SK-N-SH (cell line): ENCODE results near the gene EIF3K. TPM values are rescaled to one million over a fixed set of nuclear protein-coding genes. Genes with fewer than 3 reads are reported as not detected.

Experiments used
- CTCF ChIA-PET: fragments of 300-600, 350-600 bp; formaldehyde crosslinking; extraction: SDS; loops from one replicate; lab custom pipeline; 2021; lab: Yijun Ruan, JAX
- POLR2A ChIA-PET: fragments of 350-600 bp; sonication (Branson Sonifier 250); formaldehyde crosslinking; extraction: SDS; loops from one replicate; lab custom pipeline; 2020; ENCODE audit warnings: antibody characterized with exemption, inconsistent platforms; lab: Yijun Ruan, JAX
- DNase-seq: peaks from one replicate; pipeline ENCODE4 v3.0.0; 2012
- H2AFZ ChIP-seq: fragments of 200-600 bp; sonication (generic); 2 replicates; pipeline ENCODE4 v1.8.1; 2016; ENCODE audit warnings: antibody characterized with exemption, mild to moderate bottlenecking, low read depth
- H3F3A ChIP-seq: fragments of 200-600 bp; sonication (generic); replicated peaks from 2 replicates; pipeline ENCODE3; 2016; ENCODE audit warnings: antibody characterized with exemption, mild to moderate bottlenecking; ENCODE audit not compliant: insufficient read depth
- H3K27ac ChIP-seq, 2 experiments: fragments of 200-500 bp in 1 of 2; fragments of 200-600 bp in 1 of 2; sonication (Bioruptor generic) in 1 of 2; sonication (generic), shearing (Covaris generic) in 1 of 2; 2 replicates each; pipeline versions ENCODE4 v1.5.1 to v1.6.1; 2014 to 2016; ENCODE audit warnings: low read depth in 2 of 2, inconsistent platforms in 1 of 2, low read length in 1 of 2, mild to moderate bottlenecking in 1 of 2, mixed read lengths in 1 of 2
- H3K27me3 ChIP-seq: fragments of 200-600 bp; sonication (generic), shearing (Covaris generic); 2 replicates; pipeline ENCODE4 v1.6.1; 2016; ENCODE audit warnings: mixed run types; ENCODE audit not compliant: insufficient read depth
- H3K36me3 ChIP-seq, 2 experiments: fragments of 200-500 bp in 1 of 2; fragments of 200-600 bp in 1 of 2; sonication (Bioruptor generic) in 1 of 2; sonication (generic) in 1 of 2; replicated peaks in 1 of 2; 2 replicates each; pipeline versions ENCODE3 to v1.5.1; 2014 to 2016; ENCODE audit warnings: low read length in 1 of 2, mild to moderate bottlenecking in 1 of 2; ENCODE audit not compliant: insufficient read depth in 2 of 2, control insufficient read depth in 1 of 2
- H3K4me1 ChIP-seq, 2 experiments: fragments of 200-500 bp in 1 of 2; fragments of 200-600 bp in 1 of 2; sonication (Bioruptor generic) in 1 of 2; sonication (generic), shearing (Covaris generic) in 1 of 2; 2 replicates each; pipeline versions ENCODE4 v1.5.1 to v1.6.1; 2014 to 2016; ENCODE audit warnings: low read depth in 1 of 2, low read length in 1 of 2, mixed run types in 1 of 2; ENCODE audit not compliant: insufficient read depth in 2 of 2, control insufficient read depth in 1 of 2
- H3K4me2 ChIP-seq: fragments of 200-600 bp; sonication (generic), shearing (Covaris generic); 2 replicates; pipeline ENCODE4 v1.6.1; 2017; ENCODE audit warnings: mixed run types
- H3K4me3 ChIP-seq, 2 experiments: fragments of 200-500 bp in 1 of 2; fragments of 200-600 bp in 1 of 2; sonication (Bioruptor generic) in 1 of 2; sonication (generic), shearing (Covaris generic) in 1 of 2; 2 replicates each; pipeline versions ENCODE4 v1.5.1 to v1.8.1; 2014 to 2016; ENCODE audit warnings: low read depth in 2 of 2, inconsistent platforms in 1 of 2, low read length in 1 of 2, mild to moderate bottlenecking in 1 of 2, mixed read lengths in 1 of 2, moderate library complexity in 1 of 2
- H3K79me2 ChIP-seq: fragments of 200-600 bp; sonication (generic); 2 replicates; pipeline ENCODE4 v1.8.1; 2017; ENCODE audit warnings: mild to moderate bottlenecking; ENCODE audit not compliant: insufficient read depth
- H3K9ac ChIP-seq: fragments of 200-600 bp; sonication (generic); 2 replicates; pipeline ENCODE4 v1.6.1; 2017; ENCODE audit warnings: mixed run types
- H3K9me2 ChIP-seq: fragments of 200-600 bp; sonication (generic); 2 replicates; pipeline ENCODE4 v1.6.1; 2017; ENCODE audit warnings: mixed run types
- H3K9me3 ChIP-seq: fragments of 200-600 bp; sonication (generic); 2 replicates; pipeline ENCODE4 v1.6.1; 2017; ENCODE audit warnings: mixed run types, mild to moderate bottlenecking, moderate library complexity
- H4K20me1 ChIP-seq: fragments of 200-600 bp; sonication (generic); 2 replicates; pipeline ENCODE4 v1.6.1; 2017; ENCODE audit warnings: mild to moderate bottlenecking, mixed run types; ENCODE audit not compliant: insufficient read depth
- CHD2 ChIP-seq: fragments of 150-350 bp; IDR thresholded peaks from 2 replicates; pipeline ENCODE4 v1.6.1; 2018; ENCODE audit warnings: low read length; ENCODE audit not compliant: partially characterized antibody
- ELF1 ChIP-seq: IDR thresholded peaks from 2 replicates; pipeline ENCODE4 v1.4.0; 2012
- EZH2phosphoT487 ChIP-seq: fragments of 200-600 bp; sonication (generic); IDR thresholded peaks from 2 replicates; pipeline ENCODE4 v1.6.1; 2017; ENCODE audit warnings: low read depth, mixed run types, mild to moderate bottlenecking, antibody characterized with exemption, moderate library complexity, borderline replicate concordance
- FOSL2 ChIP-seq: IDR thresholded peaks from 2 replicates; pipeline ENCODE4 v1.4.0; 2012; ENCODE audit warnings: low read depth, mild to moderate bottlenecking, moderate library complexity, borderline replicate concordance
- FOXM1 ChIP-seq: IDR thresholded peaks from 2 replicates; pipeline ENCODE4 v1.4.0; 2012; ENCODE audit warnings: low read depth, mild to moderate bottlenecking
- MEF2A ChIP-seq: IDR thresholded peaks from 2 replicates; pipeline ENCODE4 v1.4.0; 2012; ENCODE audit warnings: low read depth, borderline replicate concordance
- MXI1 ChIP-seq: IDR thresholded peaks from 2 replicates; pipeline ENCODE4 v1.6.1; 2012; ENCODE audit warnings: mild to moderate bottlenecking, low read depth, low read length, improper control_type of control experiment
- NFIC ChIP-seq: IDR thresholded peaks from 2 replicates; pipeline ENCODE4 v1.4.0; 2012; ENCODE audit warnings: borderline replicate concordance
- NRF1 ChIP-seq: IDR thresholded peaks from 2 replicates; pipeline ENCODE4 v1.6.1; 2012; ENCODE audit warnings: low read depth, mild to moderate bottlenecking, low read length
- RAD21 ChIP-seq: IDR thresholded peaks from 2 replicates; pipeline ENCODE4 v1.6.1; 2012; ENCODE audit warnings: mild to moderate bottlenecking, low read length
- RFX5 ChIP-seq: IDR thresholded peaks from 2 replicates; pipeline ENCODE4 v1.6.1; 2012; ENCODE audit warnings: mild to moderate bottlenecking, improper control_type of control experiment, low read length
- RXRA ChIP-seq: IDR thresholded peaks from 2 replicates; pipeline ENCODE4 v1.4.0; 2012; ENCODE audit warnings: low read depth, mild to moderate bottlenecking, borderline replicate concordance
- SIN3A ChIP-seq: IDR thresholded peaks from 2 replicates; pipeline ENCODE4 v1.6.1; 2012; ENCODE audit warnings: low read depth, mild to moderate bottlenecking, low read length, moderate library complexity, borderline replicate concordance
- SMC3 ChIP-seq: IDR thresholded peaks from 2 replicates; pipeline ENCODE4 v1.6.1; 2012; ENCODE audit warnings: low read depth, low read length, improper control_type of control experiment
- TAF1 ChIP-seq: IDR thresholded peaks from 2 replicates; pipeline ENCODE4 v1.6.1; 2012; ENCODE audit warnings: low read depth, mild to moderate bottlenecking, low read length, moderate library complexity, borderline replicate concordance
- TCF12 ChIP-seq: IDR thresholded peaks from 2 replicates; pipeline ENCODE4 v1.4.0; 2012
- TEAD4 ChIP-seq: IDR thresholded peaks from 2 replicates; pipeline ENCODE4 v1.4.0; 2012; ENCODE audit warnings: mild to moderate bottlenecking, borderline replicate concordance; ENCODE audit not compliant: insufficient read depth
- WGBS: methylation state at CpG from one replicate; pipeline ENCODE4 v1.1.6; 2017; ENCODE audit warnings: low lambda C conversion rate; 5-methylcytosine and 5-hydroxymethylcytosine counted together
- polyA plus RNA-seq, 3 experiments: library from polyadenylated mRNA; depleted of rRNA; stranded (reverse); fragments of >200 nt; gene quantifications; 2 replicates each; pipeline ENCODE4 v1.2.3, GENCODE V29; 2012
- TF ChIP-seq, protein P1 (sequence below): IDR thresholded peaks from 2 replicates; pipeline ENCODE4 v1.4.0; 2012; ENCODE audit warnings: low read depth
- TF ChIP-seq, protein P2 (sequence below): IDR thresholded peaks from 2 replicates; pipeline ENCODE4 v1.4.0; 2012; ENCODE audit warnings: low read depth, borderline replicate concordance
- TF ChIP-seq, protein P3 (sequence below): IDR thresholded peaks from 2 replicates; pipeline ENCODE4 v1.6.1; 2012; ENCODE audit warnings: mild to moderate bottlenecking, low read depth, low read length, moderate library complexity
- TF ChIP-seq, protein P4 (sequence below): IDR thresholded peaks from 2 replicates; pipeline ENCODE4 v1.4.0; 2012; ENCODE audit warnings: low read depth, borderline replicate concordance

Gene EIF3K
- polyA plus RNA-seq, 1 of the 3 experiments (the other 2 are of a cell fraction): 484 TPM

DNA sequence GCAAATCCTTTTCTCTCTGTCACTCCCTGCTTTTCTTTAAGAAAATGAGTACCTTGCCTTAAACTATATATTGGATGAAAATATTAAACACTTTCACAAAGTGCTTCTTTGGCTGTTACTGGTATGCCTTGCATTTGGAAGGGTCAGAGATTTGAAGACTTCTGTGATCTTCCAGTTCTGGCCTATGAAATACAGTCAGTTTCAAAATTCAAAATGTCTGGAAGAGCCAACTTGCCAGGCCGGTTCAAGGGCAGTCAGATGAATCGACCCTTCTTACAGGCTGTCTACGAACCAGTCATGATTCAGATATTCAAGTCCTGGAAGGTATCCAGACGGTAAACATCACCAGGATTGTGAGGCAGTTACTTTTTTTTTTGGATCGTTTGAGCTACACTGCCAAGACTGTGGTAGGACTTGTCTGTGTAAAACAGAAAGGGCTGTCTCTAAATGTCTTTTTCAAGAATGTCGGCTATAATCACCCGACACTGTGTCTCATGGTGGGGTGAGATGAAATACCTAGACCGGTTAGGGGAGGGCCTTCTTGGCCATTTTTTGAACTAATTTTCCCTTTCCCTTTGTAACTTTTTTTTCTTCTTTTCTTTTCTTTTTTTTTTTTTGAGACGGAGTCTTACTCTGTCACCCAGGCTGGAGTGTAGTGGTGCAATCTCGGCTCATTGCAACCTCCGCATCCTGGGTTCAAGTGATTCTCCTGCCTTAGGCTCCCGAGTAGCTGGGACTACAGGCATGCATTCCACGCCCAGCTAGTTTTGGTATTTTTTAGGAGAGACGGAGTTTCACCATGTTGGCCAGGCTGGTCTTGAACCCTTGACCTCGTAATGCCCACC is 39.7 kb downstream of the EIF3K start (continued):
- TF ChIP-seq NRF1 (no peak), NFIC (peak; percentile 96), ELF1 (no peak), SMC3 (no peak), SIN3A (peak; percentile 78; the same call in 1 of the 2 replicates), TAF1 (no peak; the same call in 1 of the 2 replicates), EZH2phosphoT487 (no peak), FOXM1 (no peak), RXRA (peak; percentile 38; the same call in 1 of the 2 replicates), TEAD4 (peak; percentile 43; the same call in 1 of the 2 replicates)
- TF ChIP-seq, protein P1, sequence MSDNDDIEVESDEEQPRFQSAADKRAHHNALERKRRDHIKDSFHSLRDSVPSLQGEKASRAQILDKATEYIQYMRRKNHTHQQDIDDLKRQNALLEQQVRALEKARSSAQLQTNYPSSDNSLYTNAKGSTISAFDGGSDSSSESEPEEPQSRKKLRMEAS: peak; percentile 88
- TF ChIP-seq, protein P2, sequence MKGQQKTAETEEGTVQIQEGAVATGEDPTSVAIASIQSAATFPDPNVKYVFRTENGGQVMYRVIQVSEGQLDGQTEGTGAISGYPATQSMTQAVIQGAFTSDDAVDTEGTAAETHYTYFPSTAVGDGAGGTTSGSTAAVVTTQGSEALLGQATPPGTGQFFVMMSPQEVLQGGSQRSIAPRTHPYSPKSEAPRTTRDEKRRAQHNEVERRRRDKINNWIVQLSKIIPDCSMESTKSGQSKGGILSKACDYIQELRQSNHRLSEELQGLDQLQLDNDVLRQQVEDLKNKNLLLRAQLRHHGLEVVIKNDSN: no peak

DNA sequence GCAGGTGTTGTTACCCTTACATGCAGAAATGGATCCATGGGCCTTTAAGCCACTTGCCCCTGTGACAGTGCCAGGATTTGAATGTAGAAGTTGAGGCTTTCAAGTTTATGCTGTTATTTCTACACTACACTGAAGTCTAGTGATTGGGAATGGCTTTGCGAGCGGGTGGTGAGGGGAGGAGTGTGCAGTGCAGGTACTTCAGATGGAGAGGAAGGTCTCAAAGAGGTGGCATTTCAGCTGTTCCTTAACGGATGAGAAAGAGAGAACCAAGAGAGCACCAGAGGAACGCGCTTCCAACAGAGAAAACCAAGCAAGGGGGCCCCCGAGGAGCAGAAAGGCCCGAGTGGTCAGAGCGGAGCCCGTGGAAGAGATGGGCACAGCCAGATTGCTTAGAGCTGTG is 41.7 kb downstream of the EIF3K start:
- no peak overlapping the region for H2AFZ ChIP-seq
- no peaks in the 10 kb centered on the region for H3K27me3 ChIP-seq
- H3K4me3 ChIP-seq: no peak overlapping the region
- peak overlapping the region; percentile 30 to 99; a peak in 3 of 4 replicates for H3K27ac ChIP-seq
- DNase-seq: no peak
- H4K20me1 ChIP-seq: peaks cover 23% of the 10 kb centered on the region
- ChIA-PET POLR2A (no interaction called here), CTCF (no interaction called here)
- TF ChIP-seq MXI1 (no peak), RFX5 (no peak), TCF12 (no peak), RXRA (no peak), CHD2 (no peak), ELF1 (no peak), RAD21 (no peak), NRF1 (no peak), SIN3A (no peak), FOSL2 (no peak), MEF2A (no peak)
- TF ChIP-seq, protein P1: no peak
- TF ChIP-seq, protein P3, sequence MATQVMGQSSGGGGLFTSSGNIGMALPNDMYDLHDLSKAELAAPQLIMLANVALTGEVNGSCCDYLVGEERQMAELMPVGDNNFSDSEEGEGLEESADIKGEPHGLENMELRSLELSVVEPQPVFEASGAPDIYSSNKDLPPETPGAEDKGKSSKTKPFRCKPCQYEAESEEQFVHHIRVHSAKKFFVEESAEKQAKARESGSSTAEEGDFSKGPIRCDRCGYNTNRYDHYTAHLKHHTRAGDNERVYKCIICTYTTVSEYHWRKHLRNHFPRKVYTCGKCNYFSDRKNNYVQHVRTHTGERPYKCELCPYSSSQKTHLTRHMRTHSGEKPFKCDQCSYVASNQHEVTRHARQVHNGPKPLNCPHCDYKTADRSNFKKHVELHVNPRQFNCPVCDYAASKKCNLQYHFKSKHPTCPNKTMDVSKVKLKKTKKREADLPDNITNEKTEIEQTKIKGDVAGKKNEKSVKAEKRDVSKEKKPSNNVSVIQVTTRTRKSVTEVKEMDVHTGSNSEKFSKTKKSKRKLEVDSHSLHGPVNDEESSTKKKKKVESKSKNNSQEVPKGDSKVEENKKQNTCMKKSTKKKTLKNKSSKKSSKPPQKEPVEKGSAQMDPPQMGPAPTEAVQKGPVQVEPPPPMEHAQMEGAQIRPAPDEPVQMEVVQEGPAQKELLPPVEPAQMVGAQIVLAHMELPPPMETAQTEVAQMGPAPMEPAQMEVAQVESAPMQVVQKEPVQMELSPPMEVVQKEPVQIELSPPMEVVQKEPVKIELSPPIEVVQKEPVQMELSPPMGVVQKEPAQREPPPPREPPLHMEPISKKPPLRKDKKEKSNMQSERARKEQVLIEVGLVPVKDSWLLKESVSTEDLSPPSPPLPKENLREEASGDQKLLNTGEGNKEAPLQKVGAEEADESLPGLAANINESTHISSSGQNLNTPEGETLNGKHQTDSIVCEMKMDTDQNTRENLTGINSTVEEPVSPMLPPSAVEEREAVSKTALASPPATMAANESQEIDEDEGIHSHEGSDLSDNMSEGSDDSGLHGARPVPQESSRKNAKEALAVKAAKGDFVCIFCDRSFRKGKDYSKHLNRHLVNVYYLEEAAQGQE: no peak
- TF ChIP-seq, protein P4, sequence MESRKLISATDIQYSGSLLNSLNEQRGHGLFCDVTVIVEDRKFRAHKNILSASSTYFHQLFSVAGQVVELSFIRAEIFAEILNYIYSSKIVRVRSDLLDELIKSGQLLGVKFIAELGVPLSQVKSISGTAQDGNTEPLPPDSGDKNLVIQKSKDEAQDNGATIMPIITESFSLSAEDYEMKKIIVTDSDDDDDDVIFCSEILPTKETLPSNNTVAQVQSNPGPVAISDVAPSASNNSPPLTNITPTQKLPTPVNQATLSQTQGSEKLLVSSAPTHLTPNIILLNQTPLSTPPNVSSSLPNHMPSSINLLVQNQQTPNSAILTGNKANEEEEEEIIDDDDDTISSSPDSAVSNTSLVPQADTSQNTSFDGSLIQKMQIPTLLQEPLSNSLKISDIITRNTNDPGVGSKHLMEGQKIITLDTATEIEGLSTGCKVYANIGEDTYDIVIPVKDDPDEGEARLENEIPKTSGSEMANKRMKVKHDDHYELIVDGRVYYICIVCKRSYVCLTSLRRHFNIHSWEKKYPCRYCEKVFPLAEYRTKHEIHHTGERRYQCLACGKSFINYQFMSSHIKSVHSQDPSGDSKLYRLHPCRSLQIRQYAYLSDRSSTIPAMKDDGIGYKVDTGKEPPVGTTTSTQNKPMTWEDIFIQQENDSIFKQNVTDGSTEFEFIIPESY: no peak
- TF ChIP-seq, protein P2: no peak
- peaks cover 29 to 68% of the 10 kb centered on the region in 2 experiments; a peak in 3 of 4 replicates for H3K4me1 ChIP-seq
- H3K9me3 ChIP-seq: no peaks in the 10 kb centered on the region
- peaks cover 95% of the 10 kb centered on the region for H3K79me2 ChIP-seq
- H3K36me3 ChIP-seq: peaks cover 6 to 16% of the 10 kb centered on the region in 2 experiments
- no peak overlapping the region for H3K9ac ChIP-seq
- peaks cover 50% of the 10 kb centered on the region for H3F3A ChIP-seq
- WGBS: 93% methylated on average over 9 of the region's 9 CpGs
- no peaks in the 10 kb centered on the region for H3K9me2 ChIP-seq
- no peak overlapping the region; the same call in 1 of the 2 replicates for H3K4me2 ChIP-seq
